ENCODE results near the gene PSTPIP1.
A peak's percentile ranks its signal among the peaks of the same experiment; 100 is the strongest.

The PSTPIP1 gene

GRCh38 chr15:76972389-76973361, 22.3 kb upstream of the PSTPIP1 start:
- H2AFZ ChIP-seq = no peak overlapping the region
- no peak overlapping the region for H3K9ac ChIP-seq
- no peaks in the 10 kb centered on the region for H3K79me2 ChIP-seq
- H3K4me1 ChIP-seq = no peaks in the 10 kb centered on the region
- no peaks in the 10 kb centered on the region for H3K36me3 ChIP-seq (ENCODE audit: control insufficient read depth, insufficient read depth, low read length)
- no peak overlapping the region for H3K4me3 ChIP-seq (ENCODE audit: low read depth, low read length)
- H3K9me3 ChIP-seq (ENCODE audit: control insufficient read depth, low read length) = no peaks in the 10 kb centered on the region
- H3K27me3 ChIP-seq (ENCODE audit: control insufficient read depth, insufficient read depth, low read length) = no peaks in the 10 kb centered on the region
- TF ChIP-seq, protein P1, sequence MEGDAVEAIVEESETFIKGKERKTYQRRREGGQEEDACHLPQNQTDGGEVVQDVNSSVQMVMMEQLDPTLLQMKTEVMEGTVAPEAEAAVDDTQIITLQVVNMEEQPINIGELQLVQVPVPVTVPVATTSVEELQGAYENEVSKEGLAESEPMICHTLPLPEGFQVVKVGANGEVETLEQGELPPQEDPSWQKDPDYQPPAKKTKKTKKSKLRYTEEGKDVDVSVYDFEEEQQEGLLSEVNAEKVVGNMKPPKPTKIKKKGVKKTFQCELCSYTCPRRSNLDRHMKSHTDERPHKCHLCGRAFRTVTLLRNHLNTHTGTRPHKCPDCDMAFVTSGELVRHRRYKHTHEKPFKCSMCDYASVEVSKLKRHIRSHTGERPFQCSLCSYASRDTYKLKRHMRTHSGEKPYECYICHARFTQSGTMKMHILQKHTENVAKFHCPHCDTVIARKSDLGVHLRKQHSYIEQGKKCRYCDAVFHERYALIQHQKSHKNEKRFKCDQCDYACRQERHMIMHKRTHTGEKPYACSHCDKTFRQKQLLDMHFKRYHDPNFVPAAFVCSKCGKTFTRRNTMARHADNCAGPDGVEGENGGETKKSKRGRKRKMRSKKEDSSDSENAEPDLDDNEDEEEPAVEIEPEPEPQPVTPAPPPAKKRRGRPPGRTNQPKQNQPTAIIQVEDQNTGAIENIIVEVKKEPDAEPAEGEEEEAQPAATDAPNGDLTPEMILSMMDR (IDR thresholded peaks at IDR 0.05) = no peak
- no peak overlapping the region for H3K4me2 ChIP-seq (ENCODE audit: low read length)
- H3K27ac ChIP-seq = no peak overlapping the region

- H2AFZ ChIP-seq = no peak overlapping the region
- H3K4me1 ChIP-seq = no peaks in the 10 kb centered on the region
- no peak overlapping the region for H3K4me2 ChIP-seq (ENCODE audit: low read length)
- no peaks in the 10 kb centered on the region for H3K9me3 ChIP-seq (ENCODE audit: control insufficient read depth, low read length)
- TF ChIP-seq, protein P1 (IDR thresholded peaks at IDR 0.05) = peak; percentile 7
- no peak overlapping the region for H3K27ac ChIP-seq
- H3K9ac ChIP-seq = no peak overlapping the region
- H3K27me3 ChIP-seq (ENCODE audit: control insufficient read depth, insufficient read depth, low read length) = no peaks in the 10 kb centered on the region
- no peak overlapping the region for H3K4me3 ChIP-seq (ENCODE audit: low read depth, low read length)
- H3K36me3 ChIP-seq (ENCODE audit: control insufficient read depth, insufficient read depth, low read length) = no peaks in the 10 kb centered on the region
- H3K79me2 ChIP-seq = no peaks in the 10 kb centered on the region
Measured at GRCh38 chr15:76973362-76973743, 21.6 kb upstream of the PSTPIP1 start.

DNA sequence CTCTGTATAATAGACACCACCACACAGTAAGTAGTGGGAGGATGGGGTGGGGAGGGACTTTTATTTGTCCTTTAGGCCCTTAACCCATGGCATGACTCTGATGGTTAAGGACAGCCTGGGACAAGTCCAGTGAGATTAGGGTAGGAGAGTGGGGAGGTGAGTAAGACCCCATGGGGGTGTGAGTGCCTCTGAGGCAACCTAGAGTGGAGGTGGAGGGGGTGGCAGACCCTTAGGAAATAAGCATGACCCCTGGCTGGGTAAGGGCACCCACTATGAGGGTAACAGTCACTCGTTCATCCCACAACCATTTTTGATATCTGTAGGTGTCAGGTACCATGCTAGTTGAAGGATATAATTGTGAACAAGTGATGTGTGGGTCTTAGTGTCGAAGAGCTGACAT, 21.0 kb upstream of the PSTPIP1 start:
- H3K27me3 ChIP-seq (ENCODE audit: control insufficient read depth, insufficient read depth, low read length) = no peaks in the 10 kb centered on the region
- no peak overlapping the region for H2AFZ ChIP-seq
- no peaks in the 10 kb centered on the region for H3K36me3 ChIP-seq (ENCODE audit: control insufficient read depth, insufficient read depth, low read length)
- no peaks in the 10 kb centered on the region for H3K4me1 ChIP-seq
- H3K4me2 ChIP-seq (ENCODE audit: low read length) = no peak overlapping the region
- no peak overlapping the region for H3K27ac ChIP-seq
- H3K4me3 ChIP-seq (ENCODE audit: low read depth, low read length) = no peak overlapping the region
- no peaks in the 10 kb centered on the region for H3K9me3 ChIP-seq (ENCODE audit: control insufficient read depth, low read length)
- H3K79me2 ChIP-seq = no peaks in the 10 kb centered on the region
- H3K9ac ChIP-seq = no peak overlapping the region
- TF ChIP-seq, protein P1 (IDR thresholded peaks at IDR 0.05) = no peak

- no peak overlapping the region for H3K27ac ChIP-seq
- TF ChIP-seq, protein P1 (IDR thresholded peaks at IDR 0.05) = no peak
- no peak overlapping the region for H3K9ac ChIP-seq
- H3K4me3 ChIP-seq (ENCODE audit: low read depth, low read length) = no peak overlapping the region
- H2AFZ ChIP-seq = no peak overlapping the region
- no peaks in the 10 kb centered on the region for H3K27me3 ChIP-seq (ENCODE audit: control insufficient read depth, insufficient read depth, low read length)
- no peak overlapping the region for H3K4me2 ChIP-seq (ENCODE audit: low read length)
- no peaks in the 10 kb centered on the region for H3K79me2 ChIP-seq
- no peaks in the 10 kb centered on the region for H3K9me3 ChIP-seq (ENCODE audit: control insufficient read depth, low read length)
- H3K36me3 ChIP-seq (ENCODE audit: control insufficient read depth, insufficient read depth, low read length) = no peaks in the 10 kb centered on the region
- H3K4me1 ChIP-seq = no peaks in the 10 kb centered on the region
Measured at GRCh38 chr15:76974456-76975036, 20.4 kb upstream of the PSTPIP1 start.

Data from parathyroid adenoma (tissue), 2 donors.